Left hindlimb (tissue), 1 donor: Measurements from ENCODE around the gene CC2D1A.
A peak's percentile ranks its signal among the peaks of the same experiment; 100 is the strongest.

Source experiments
- DNase-seq: peaks from one replicate; pipeline ENCODE4 v3.0.0-alpha.2; 2018

The CC2D1A gene

DNA sequence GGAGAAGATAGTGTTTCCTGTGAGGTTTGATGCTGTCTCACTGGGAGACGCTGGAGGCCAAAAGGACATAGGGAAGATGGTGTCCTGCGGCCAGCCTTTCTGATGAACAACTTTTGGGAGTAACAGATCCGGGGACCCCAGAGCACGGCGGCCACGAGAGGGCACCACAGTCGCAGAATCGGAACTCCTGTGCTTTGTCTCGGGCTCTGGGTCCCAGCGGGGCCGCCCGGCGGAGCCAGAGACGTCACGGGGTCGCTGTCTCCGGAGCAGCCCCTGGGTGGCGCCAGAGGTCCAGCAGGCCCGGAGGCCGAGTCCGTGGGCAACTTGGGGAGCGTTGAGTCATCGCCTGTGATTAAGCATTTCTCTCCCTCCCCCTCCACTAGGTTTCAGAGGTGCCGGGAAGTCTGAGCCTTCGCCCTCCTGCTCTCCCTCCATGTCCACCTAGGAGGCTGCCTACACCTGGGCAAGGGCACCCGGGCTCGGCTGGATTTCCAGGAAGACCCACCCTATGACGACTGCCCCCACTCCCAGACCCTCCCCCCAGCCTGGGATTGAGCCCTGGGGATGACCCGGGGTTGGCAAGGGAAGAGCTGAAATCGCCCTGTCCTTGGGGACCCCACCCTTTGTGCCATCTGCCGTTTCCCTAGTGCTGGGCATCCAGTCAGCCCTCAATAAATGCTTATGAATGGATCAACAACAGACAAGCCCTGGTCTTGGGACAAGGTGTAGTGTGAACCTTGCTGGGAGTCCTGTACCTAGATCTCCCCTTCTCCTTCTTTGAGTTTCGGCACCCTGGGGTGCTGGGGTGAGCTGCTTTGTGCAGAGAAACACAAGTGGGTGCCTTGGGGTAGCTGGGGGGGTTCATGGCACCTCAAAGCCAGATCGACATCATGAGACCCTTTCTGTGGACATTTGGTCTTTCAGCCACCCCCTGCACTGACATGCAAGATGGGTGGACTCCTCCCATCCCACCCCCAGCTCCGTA lies 25.6 kb upstream of the CC2D1A start:
- peak; percentile 97 for DNase-seq

DNA sequence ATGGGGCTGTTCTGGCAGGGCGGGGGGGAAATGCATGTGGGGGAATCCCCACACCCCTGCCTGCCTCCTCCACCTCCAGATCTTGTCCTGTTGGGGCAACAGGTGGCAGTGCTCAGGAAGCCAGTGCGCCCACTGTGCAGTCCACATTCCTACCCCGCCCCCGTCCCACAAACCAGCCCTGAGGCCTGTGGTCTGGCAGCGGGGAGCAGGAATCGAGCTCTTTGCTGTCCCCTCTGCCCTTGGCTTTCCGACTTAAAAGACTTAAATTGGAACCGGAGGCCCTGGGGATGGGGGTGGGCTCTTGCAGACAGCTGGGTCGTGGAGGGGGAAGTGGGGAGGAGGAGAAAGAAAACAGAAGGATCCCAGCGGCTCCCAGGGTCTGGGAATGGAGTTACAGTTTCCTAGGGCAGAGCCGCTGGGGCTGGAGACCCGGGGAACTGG lies 24.7 kb upstream of the CC2D1A start:
- peak; percentile 73 for DNase-seq

- DNase-seq = no peak
Measured at GRCh38 chr19:13881692-13882418, 24.1 kb upstream of the CC2D1A start.

- DNase-seq = no peak
Measured at GRCh38 chr19:13882419-13882795, 23.6 kb upstream of the CC2D1A start.

DNA sequence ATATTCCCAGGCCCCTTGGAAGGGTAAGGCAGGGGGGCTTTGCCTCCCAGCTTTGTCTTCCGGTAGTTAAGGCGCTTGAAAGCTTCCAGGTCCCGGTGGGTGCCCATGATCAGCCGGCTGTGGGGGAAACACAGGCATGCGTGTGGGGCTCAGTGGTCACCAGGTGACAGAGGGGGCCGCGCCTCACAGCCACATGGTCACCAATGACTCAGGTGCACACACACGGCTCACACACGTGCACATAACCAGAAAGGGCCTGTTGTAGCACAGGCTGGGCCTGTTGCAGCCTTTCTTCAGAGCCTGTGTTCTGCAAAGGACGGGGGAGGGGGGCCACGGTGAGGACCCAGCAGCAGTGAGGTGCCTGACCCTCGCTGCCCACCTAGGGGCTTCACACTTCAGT lies 23.2 kb upstream of the CC2D1A start:
- DNase-seq = no peak

- no peak for DNase-seq
Measured at GRCh38 chr19:13883516-13884064, 22.4 kb upstream of the CC2D1A start.

GRCh38 chr19:13884726-13885591 lies 21.0 kb upstream of the CC2D1A start:
- DNase-seq = no peak

- DNase-seq = no peak
Measured at GRCh38 chr19:13885826-13886365, 20.1 kb upstream of the CC2D1A start.

DNA sequence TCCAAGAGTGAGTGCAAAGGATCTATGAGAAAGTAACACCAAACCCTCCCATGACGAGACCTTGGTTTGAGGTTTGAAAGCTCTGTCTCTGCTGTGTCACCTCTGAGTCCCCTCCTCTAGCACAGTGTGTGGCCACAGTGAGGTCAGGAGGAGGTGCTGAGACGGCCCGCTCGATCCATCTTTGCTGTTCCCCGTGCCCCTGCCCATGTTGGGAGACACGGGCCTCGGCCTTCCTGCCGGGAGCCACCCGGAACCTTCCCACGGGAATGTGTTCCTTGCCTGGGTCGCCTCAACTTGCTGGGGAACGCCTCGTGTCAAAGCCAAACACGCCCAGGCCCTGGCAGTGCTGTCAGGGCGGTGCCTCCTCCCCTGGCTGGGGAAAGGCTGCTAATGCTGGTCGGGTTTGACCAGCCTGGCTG lies 19.0 kb upstream of the CC2D1A start:
- no peak for DNase-seq

DNA sequence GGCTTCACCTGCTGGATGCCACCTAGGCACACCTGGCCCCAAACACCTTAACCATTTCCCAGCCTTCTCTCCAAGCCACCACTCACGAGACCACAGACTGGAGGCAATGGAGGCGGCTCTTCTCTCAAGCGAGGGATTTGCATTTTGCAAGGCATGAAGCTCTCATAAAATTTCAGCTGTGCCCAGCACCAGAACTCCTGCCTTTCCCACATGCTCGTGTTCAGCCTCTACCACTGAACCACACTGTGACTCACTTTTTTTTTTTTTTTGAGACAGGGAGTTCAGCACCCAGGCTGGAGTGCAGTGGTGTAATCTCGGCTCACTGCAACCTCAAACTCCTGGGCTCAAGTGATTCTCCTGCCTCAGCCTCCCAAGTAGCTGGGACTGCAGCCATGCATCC lies 18.5 kb upstream of the CC2D1A start:
- DNase-seq = no peak

- DNase-seq = no peak
Measured at GRCh38 chr19:13888281-13888680, 17.7 kb upstream of the CC2D1A start.

DNA sequence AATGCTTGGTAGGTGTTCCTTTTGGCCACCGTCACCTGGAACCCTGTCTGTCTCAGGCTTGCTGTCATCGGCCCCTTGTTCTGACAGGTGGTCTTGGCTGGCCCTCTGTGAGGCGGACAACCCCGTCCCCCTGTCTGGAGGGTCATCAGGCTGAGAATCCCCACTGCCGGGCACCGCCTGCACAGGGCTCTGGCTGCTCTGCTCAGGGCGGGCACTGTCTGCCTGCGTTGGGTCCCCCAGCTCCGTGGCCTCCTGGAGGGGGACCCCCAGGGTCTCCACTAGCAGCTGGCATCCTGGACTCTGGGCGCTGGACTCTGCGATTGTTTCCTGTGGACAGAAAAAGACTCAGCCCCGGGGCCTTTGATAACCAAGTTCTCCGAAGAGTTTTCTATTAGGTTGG lies 15.9 kb upstream of the CC2D1A start:
- no peak for DNase-seq

DNA sequence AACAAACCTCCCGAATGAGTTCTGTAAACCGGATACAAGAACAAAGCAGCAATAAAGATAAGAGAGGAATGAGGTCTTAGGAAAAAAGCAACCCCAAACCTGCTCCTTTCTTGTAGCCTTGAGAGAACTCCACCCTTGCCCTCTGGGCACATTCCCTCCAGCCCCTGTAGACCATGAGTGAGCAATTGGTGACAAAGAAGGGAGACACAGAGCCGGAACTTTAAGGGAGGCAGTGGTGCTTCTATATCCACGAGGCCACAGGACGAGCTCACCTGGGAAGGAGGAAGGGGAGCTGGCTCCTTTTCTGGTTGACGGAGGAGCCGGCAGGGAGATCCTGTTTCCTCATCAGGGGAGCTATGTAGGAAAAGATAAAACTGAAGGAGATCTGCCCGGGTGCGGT lies 13.1 kb upstream of the CC2D1A start:
- no peak for DNase-seq

DNA sequence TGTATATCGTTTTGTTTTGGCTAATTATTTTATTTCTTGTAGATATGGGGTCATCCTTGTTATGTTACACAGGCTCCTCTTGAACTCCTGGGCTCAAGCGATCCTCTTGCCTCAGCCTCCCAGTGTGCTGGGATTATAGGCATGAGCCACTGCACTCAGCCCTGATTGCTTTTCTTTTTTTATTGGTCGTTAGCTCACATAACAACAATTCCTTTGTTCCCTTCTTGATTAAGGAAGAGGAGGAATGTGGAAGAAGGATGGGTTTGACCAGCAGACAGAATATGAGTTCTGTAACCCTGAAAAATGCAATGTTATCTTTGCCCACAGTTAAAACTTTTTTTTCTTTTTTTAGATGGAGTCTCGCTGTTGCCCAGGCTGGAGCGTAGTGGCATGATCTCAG lies 11.4 kb upstream of the CC2D1A start:
- no peak for DNase-seq

- DNase-seq = no peak
Measured at GRCh38 chr19:13896227-13896626, 9.8 kb upstream of the CC2D1A start.

DNA sequence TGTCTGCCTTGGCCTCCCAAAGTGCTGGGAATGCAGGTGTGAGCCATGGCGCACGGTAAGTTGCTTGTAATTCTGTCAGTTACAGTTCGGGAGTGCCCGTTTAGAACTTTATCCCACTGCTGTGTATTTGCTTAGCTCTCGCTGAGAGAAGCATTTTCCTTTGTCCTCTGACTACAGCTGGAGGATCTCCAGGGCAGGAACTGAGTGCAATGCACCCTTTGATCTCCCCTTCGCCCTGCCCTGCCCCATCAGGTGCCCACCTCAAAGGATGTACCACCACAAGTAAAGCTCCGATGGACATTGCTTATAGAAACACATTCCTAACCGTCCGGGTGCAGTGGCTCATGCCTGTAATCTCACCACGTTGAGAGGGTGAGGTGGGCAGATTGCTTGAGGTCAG lies 6.6 kb upstream of the CC2D1A start:
- DNase-seq = no peak

DNA sequence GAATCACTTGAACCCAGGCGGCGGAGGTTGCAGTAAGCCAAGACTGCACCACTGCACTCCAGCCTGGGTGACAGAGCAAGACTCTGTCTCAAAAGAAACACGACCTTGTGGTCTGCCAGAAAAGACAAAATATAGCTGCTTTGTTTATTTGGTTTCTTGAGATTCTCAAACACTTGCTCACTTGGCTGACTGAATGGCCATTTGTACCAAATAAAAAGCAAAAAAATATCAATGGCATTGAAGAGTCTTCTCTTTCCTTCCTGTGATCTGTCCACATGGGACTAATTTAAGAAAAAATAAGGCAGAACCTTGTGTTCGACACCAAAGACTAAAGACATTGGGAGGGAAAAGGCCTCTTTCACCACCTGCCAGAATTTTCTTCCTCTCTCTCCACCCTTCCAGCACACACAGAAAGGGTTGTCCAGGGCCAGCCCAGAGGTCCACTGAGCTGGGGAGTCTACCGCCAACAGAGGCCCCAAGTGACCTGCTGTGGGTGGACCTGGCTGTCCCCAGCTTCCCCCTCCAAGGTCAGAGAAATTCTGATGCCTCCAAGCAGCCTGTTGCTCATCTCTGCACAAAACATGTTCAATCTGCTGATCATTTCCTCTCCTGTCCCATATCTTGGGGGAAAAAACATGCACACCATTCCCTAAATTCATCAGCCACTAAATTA lies 6.0 kb upstream of the CC2D1A start:
- no peak for DNase-seq

GRCh38 chr19:13902993-13903555 lies 2.9 kb upstream of the CC2D1A start:
- DNase-seq = no peak

DNA sequence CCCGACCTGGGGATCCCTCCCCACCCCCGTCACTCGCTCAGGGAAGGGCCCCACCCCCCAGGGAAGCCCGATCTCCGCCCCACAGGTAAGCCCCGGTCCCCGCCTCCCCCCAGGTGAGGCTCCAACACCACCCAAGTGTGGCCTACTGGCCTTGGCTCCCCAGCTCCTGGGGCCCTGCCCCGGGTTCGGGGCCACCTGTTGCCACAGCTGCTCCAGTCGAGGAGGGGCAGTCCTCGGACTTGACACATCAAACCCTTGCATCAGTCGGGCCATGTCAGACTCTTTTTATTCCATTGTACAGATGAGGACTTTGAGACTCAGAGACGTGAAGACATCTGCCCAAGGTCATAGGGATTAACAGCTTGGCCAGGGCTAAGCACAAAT lies 512 bp downstream of the CC2D1A start:
- no peak for DNase-seq

DNA sequence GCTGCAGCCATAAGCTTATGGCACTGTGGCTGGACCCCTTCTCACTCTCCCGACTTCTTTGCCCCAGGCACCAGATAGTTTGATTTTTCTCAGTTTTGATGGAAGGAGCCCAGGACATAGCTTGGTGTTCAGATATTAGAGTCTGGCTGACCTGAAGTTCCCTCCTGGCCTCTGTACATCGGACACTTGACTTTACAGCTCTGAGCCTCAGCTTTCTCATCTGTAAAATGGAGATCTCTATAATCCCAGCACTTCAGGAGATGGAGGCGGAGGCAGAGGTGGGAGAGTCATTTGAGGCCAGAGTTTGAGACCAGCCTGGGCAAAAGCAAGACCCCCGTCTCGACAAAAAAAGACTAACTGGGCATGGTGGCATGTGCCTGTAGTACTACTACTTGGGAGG lies 909 bp downstream of the CC2D1A start:
- DNase-seq = no peak

- DNase-seq = no peak
Measured at GRCh38 chr19:13908674-13909073, 2.7 kb downstream of the CC2D1A start.

- no peak for DNase-seq
Measured at GRCh38 chr19:13909430-13909829, 3.4 kb downstream of the CC2D1A start.
